T-helper 1 cell treated with Interleukin-12 subunit alpha and Interleukin-12 subunit beta and Interleukin-4 antibody, amounts not matched to agents 30 ng/mL and 1 ng/mL, for 36 hours (primary cell): ENCODE data around the gene ZW10. TPM values are rescaled to one million over a fixed set of nuclear protein-coding genes. Genes with fewer than 3 reads are reported as not detected.

Experiments used
- intact Hi-C: fragments of 100-400 bp; cut with micrococcal nuclease; formaldehyde crosslinking; loops from one replicate; pipeline ENCODE4 v1.15.1; 2024
- total RNA-seq: library from RNA; stranded (reverse); gene quantifications from 2 replicates; pipeline ENCODE4 v1.2.3, GENCODE V29; 2022

Gene ZW10
- total RNA-seq, 1 donor from 2014 or later, result 19.3 TPM

DNA sequence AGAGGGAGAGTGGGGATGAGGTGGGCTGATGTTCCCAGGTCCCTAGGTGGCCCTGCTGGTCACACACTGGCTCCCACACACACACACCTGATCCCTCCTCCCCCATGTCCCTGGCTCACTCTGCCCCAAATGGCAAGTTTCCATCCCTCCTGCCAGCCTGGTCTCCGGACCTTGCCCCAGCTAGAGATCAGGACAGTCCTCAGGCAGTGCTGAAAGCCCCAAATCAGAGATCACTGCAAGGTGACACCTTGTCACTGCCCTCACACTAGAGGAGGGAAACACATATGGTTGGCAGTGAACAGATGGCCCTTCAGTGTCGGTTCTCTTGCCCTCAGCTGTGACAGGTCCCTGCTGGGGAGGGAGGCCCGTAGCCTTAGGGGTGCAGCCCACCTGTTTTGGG, 75.0 kb downstream of the ZW10 start:
- intact Hi-C loops, result no loop called here

DNA sequence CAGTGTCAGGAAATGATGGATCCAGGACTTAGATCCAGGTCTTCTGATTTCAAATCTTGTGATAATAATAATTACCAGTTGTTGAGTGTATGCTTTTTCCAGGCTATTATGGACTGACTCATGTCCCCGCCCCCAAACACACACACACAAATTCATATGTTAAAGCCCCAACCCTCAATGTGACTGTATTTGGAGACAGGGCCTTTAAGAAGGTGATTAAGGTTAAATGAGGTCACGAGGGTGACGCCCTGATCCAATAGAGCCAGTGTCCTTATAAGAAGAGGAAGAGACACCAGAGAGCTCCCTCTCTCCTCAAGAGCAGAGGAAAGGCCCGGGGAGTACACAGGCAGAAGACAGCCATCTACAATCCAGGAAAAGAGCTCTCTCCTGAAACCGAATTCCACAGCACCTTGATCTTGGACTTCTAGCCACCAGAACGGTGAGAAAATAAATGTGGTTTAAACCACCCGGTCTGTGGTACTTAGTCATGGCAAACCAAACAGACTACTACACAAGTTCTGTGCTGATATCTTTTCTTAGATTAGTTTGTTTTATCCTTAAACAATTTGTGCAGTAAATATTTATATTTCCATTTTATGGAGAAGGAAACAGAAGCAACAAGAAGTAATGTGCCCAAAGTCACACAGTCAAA, 75.6 kb downstream of the ZW10 start:
- intact Hi-C loops, result no loop called here

DNA sequence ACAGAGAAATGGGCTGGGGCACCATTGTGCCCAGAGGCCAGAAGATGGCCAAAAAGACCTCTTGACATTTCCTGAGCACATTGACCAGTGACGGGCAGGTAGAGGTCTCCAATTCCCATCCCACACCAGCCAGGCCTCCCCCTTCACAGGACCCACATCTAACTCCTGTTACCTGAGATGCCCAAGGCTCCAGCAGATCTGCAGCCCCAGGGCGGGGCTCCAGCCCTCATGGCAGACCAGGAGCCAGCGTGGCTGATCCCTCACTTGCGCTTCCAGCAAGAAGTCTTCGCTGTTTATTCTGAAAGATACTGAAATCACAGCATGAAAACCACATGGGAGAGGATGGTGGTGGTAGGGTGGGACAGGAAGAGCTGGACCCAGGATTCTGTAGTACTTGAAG, 76.4 kb downstream of the ZW10 start:
- intact Hi-C loops, result no loop called here

DNA sequence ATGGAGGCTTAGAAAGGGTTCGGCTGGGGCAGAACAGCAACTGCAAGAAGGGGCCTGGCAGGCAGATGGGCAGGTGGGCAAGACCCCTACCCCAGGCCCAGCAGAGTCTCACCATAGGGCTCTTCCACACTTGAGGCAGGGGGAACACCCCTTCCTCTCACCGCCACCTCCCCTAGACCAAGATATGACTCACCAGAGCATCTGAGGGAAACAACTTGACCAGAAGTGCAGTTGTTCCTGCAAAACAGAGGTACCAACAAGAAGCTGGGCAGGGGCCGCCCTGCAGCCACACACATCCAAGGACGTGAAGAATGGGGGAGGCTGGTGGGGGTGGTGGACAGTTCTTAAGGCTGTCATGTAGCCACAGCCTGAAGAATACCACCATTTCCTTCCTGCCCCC, 78.3 kb downstream of the ZW10 start:
- intact Hi-C loops, result no loop called here

DNA sequence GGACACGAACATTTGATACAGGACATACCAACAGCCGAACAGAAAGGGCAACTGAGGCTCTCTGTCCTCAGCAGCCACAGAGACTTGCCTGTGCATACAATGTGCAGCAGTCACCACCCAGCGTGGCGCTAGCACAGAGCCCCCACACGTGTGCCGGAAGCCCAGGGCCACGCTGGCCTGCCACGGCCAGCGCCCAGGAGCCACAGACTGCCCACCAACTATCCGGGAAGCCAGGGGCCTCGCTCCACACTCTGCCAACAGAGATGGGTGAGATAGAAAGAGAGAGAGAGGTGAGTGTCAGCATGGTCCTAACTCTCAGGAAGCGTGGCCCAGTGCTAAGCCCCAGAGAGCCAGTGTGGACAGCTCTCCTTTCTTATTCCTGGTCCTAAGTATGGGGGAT, 79.1 kb downstream of the ZW10 start:
- intact Hi-C loops, result loop anchor here (5.0 kb wide), 1 partner anchor 107 kb away; no protein-coding TSS in a partner anchor

DNA sequence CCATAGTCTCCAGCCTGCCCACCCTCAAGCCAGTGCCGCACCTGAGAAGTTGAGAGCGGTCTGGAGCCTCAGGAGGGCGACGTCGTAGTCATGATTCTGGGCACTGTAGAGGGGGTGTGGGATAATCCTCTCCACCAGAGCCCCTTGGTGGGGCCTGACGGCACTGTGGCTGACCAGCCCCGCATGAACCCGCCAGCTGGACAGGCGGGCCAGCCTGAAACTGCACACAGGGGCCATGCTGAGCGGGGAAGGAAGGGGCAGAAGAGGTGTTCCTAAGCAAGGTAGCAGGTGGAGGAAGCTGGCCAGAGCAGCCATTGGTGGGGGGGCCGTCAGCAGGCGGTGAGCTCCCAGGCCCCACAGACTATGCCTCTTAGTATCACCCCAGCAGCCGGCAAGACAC, 80.5 kb downstream of the ZW10 start:
- intact Hi-C loops, result loop anchor here (5.0 kb wide), 1 partner anchor 106 kb away; no protein-coding TSS in a partner anchor

DNA sequence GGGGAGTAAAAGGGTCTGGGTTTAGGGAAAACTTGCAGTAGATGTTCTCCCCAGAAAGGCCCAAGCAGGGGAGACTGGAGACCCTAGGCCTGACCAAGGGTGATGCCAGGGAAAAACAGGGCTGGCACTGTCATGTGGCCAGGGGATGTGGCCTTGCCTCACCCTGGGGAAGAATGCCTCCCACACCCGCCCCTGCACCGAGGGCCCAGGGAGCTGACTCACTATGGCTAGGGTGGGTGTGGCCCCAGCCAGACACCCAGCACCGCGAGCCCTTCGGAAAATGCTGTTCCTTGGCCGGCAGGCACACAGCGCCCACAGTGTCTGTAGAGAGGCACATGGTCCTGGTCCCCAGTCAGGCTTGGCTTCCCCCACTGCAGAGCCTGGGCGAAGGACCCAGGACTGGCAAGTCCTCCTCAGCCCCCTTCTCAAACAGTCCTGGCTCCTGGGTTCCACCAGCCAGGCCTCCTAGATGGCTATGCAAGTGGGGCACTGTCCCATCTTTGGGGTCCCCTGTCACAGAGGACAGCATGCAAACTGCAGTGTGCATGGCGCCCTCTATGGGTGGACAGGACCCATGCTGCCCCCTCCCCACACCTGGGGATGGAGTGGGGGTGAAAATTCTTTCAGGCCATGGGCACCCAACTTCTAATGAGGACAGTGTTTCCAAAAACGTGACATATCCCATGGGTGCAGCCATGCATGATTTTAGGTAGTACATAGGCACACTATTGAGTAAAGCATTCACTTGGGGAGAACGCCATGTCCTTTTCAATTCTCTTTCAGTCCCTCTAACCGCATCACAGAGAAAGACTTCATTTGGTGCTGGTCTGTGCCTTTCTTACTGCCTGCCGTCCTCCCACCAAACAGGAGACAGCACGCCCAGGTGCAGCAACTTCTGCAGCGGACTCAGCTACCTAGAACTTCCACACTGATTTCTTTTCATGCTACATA, 82.6 kb downstream of the ZW10 start:
- intact Hi-C loops, result loop anchor here (5.0 kb wide), 1 partner anchor 104 kb away; no protein-coding TSS in a partner anchor

DNA sequence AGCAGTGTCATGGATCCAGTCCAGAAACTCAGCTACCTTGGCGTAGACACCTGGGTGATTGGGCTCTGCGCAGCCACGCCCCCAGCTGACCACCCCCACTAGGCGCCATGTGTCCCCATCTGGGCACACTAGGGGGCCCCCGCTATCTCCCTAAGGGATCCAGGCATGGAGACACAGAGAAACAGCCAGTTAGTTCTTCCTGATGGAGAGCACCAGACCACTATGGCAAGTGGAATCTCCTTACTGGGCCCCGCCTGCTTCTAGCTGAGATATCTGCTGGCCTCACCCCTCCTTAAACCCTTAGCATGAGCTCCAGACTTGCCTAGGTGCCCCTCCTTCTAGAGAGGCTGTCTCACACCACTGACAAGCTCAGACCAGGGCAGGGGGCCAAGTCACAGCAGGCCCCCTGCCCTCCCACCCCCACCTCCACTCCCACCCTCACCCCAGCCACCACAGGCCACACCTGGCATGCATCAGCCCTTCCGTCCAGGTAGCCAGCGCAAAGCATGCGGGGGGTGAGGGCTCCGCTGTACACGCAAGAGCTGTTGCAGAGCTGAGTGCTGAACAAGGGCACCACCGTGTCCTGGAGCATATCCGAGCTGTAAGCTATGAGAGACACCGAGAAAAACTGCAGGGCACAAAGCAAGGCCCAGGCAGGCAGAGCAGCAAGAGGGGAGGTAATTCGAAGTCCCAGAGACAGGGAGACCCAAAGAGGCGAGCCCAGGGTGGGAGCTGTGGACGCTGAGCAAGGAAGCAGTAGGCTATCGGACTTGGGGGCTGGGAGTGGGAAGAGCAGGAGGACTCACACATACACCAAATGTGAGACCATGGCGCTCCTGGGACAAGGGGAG, 83.5 kb downstream of the ZW10 start:
- intact Hi-C loops, result loop anchor here (5.0 kb wide), 1 partner anchor 103 kb away; no protein-coding TSS in a partner anchor

DNA sequence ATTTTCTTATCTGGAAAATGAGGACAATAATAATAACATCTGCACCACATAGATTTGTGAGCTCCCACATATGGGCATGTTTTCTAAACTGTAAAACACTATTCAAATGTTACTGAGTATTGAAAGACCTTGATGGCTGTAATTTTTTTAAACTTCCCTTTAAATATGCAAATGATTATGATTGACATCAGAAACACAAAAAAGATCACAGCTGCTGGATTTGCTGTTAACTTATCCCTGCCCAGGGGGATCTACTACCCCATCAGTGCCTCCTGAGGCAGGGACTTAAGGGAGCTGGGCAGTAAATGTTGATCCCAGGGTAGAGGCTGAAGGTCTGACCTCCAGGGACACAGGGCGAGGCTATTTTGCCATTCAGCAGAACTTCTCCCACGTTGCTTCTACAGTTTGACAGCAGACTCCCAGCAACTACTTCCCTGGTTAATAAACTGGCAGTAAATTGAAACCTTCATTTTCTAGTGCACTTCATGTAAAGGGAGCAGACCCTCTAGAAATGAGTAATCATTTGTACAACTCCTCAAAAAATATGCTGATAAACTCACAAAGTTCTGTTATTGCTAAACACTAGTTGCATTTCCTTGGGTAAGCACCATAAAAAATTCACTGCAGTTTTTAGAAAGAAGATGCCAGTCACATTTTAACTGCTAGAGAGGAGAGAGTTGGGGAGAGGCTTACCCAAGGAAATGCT, 87.7 kb downstream of the ZW10 start:
- intact Hi-C loops, result no loop called here

DNA sequence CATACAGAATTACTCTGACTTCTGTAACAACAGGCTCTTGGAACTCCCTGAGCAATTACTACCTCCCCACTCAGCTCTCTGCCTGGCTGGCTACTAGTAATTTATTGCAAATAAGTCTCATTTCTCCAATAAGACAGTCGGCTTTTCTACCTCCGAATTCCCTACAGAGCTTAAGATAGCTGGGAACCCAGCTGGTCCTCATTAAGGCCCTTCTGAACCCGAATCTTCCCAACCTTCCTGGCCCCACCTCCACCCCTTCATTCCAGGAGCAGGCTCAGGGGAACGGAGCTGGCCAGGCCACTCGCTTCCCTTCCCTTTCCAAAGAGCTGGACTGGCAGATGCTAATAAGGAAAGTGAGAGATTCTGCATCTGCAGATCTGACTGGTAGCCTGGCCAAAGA, 89.0 kb downstream of the ZW10 start:
- intact Hi-C loops, result no loop called here

DNA sequence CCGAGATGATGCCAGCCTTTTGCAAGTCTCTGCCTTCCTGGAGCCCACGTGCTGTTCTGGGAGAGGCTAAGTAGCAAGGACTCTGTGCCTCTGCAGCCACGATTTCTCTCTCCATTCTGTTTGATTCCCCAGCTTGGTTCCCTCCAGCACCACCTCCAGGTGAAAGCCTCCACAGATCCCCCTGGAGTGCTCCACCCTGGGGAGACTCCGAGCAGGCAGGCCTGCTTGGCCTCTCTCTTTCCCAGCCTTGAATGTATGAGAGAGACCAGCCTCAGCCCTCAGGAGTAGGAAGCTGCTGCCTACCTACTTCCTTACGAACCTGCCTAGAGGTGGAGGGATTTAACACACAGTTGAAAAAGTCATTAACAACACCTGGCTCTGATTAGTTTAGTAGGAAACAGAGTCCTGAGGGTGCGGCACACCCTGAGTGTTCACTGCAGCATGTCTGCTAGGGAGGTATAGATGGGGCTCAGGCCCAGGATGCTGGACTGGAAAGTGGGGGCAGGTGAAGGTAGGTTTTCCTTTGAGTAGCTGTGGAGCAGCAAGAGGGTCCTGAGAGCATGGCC, 89.9 kb downstream of the ZW10 start:
- intact Hi-C loops, result no loop called here

Other genes starting within 250 kb of the ZW10 start
- gene TMPRSS5, start 67.4 kb downstream of the ZW10 start, total RNA-seq, result 0.49 and 1.2 TPM in 2 replicates
- gene CLDN25, start 6.1 kb upstream of the ZW10 start, total RNA-seq, result not detected in 2 replicates
- 47.8 and 59.5 TPM in 2 replicates for gene USP28, start 101.9 kb upstream of the ZW10 start, total RNA-seq
- not detected in 2 replicates for gene HTR3B, start 131.1 kb upstream of the ZW10 start, total RNA-seq
- gene HTR3A, start 201.4 kb upstream of the ZW10 start, total RNA-seq, result not detected in 2 replicates